NCI-H128 (cell line): ENCODE measurements around the gene SLFN11.
"Not testable (repeated sequence)": the region's sequence is repeated elsewhere in the genome, so short reads cannot be mapped to it uniquely, and the experiment has no call there.

Experiments used
- DNase-seq: peaks from one replicate; lab custom pipeline; 2025; ENCODE audit not compliant: unreplicated experiment; lab: John Stamatoyannopoulos, UW

Gene SLFN11

DNA sequence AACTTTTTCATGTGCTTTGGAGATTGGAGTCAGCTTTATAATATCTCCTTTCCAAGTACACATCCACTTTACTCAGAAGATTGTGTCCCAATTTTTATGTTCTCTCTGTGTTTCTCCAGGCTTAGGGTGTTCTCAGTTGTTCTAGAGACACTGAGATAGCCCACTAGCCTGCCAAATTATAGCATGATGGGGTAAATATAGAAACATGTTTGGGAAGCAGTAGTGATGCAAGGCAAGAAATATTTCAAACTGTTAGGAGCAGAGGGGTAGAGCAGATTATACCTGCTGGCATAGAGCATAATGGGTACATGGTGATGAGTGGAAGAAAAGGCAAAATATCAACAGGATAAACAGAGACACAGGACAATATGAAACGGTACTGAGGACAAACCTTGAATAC is 12.4 kb downstream of the SLFN11 start:
- DNase-seq: no peak

DNA sequence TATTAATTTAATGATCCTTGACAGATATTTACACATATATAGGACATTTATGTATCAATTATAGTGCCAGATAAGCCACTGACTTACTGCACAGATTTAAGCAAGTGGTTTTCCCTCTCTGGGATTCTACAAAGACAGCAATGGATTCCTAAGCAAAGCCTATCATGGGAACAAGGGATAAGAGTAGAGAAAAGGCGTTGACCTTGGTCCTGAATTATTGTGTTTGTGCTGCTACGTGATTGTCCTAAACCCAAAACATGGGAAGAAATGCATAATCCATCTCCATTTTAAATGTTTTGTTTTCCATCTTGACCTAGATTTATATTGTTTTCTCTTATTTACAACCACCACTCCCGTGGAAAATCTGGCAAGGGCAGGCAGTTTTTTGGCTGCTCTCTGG is 14.0 kb downstream of the SLFN11 start:
- no peak for DNase-seq

DNA sequence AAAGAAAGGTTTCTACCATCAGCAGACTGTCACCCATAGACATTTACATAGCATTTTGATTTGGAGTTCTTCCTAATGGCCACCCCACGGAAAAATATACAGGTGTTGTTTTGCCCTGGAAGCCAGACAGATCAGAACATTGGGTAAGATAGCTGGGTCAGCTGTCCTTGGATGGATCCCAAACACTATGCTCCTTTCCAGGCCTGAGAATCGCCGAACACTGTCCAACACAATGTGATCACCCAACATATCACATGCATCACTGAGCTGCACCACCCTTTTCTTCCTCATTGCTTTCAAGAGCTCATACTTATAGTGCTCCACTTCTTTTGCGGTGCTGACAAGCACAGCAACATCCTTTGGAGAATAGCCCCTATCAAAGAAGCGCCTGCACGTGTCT is 21.1 kb downstream of the SLFN11 start:
- no peak for DNase-seq

DNA sequence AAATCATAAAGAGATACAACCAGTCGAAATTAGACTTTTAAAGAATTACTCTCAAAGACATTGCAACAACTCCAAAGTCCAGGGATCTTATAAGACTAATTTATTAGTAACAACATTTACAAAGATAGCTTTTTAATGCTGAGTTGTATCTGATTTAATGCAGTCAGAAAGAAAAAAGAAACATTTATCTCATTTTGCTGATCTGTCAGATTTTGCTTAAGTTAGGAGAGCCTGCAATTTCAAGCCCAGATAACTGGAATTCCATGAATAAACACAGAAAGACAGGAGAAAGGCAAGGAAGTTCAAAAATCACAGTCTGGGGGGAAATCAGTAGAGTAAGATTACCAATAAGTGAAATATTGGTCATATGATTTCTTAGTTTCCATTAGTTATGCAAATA is 22.9 kb downstream of the SLFN11 start:
- DNase-seq: no peak

DNA sequence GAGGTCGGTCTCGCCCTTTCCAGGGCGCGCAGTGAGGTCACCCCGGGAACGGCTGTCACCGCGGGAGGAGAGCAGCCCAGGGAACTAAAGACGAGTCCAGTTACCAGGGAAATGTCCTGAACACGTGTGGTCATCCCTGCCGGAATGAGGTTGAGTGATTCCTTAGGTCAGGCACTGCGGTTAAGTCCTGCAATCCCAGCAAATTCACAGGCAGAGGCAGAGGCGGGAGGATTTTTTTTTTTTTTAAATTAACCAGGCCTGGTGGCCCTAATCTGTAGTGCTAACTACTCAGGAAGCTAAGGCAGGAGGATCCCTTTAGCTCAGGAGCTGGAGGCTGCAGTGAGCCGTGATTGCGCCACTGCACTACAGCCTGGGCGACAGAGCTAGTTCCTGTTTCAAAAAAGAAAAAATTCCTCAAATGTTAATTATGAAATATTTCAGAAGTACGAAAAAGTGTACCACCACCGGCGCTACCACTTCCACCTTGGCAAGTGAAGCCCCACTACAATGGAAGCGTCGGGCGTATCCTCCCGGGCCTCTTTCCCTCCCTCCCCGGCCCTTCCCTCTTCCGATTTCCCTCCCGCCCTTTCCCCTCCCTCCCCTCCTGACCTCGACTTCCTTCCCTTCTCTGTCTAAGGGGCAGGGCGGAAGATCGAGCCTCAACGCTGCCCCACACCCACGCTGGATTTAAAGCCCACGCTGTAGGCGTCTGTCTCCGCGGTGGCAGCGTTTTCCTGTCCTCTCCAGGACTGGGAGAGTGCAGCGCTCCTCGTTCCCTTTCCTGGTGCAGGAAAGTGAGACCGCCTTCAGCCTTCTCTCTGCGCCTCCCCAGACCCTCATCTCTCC is 27.3 kb downstream of the SLFN11 start:
- no peak for DNase-seq

DNA sequence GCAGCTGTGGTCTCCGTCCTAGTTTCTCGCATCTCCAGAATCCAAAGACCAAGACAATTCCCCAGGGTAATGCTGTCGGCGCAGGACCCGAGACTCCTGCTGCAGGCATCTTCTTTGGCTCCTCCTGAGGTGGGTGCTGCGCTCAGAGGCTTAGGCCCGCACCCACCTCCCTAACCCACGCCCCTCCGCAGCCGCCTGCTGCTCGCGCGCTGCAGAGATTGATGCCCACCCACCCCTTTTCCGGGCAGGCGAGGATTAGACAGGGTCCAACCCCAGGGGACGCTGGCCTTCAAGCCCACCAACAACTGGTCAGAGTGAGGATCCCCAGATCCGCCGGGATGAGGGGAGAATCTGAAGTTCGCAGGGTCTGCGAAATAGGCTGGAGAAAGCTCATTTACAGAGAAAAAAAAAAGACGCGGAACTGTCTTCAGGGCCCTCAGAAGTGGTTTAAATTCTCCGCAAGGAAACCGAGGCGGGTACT is 27.9 kb downstream of the SLFN11 start:
- DNase-seq: no peak

DNA sequence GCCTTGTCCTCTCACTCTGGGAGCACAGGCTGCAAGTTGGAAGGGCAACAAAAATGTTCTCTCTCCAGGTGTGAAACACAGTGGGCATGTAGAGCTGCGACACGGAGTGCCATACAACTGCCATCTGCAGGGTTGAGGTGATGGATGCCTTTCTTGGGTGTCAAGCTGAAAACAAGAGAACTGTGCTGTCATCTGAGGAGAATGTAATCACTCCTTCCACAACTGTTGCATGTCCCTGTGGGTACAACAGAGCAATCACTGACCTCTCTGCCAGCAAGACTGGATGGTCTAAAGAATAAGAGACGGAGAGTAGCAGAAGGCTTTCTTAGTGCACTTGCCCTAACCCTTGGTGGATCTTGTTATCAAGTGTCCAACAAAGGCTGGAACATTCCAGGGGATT is 29.2 kb downstream of the SLFN11 start:
- no peak for DNase-seq

DNA sequence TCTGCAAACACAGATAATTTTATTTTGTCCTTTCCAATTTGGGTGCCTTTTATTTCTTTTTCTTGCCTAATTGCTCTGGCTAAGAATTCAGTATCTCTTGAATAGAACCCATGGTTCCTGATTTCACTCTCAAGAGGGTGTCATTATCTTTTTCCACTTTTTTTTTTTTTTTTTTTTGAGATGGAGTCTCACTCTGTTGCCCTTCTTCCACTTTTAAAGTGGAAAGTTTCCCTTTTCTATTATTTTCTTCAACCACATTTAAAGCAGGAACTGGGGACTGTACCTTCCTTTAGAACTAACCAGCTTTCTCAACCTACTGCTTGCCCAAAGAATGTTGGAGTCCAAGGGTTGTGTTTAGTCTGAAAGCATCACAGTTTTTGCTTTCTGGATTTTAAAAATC is 31.1 kb downstream of the SLFN11 start:
- no peak for DNase-seq

DNA sequence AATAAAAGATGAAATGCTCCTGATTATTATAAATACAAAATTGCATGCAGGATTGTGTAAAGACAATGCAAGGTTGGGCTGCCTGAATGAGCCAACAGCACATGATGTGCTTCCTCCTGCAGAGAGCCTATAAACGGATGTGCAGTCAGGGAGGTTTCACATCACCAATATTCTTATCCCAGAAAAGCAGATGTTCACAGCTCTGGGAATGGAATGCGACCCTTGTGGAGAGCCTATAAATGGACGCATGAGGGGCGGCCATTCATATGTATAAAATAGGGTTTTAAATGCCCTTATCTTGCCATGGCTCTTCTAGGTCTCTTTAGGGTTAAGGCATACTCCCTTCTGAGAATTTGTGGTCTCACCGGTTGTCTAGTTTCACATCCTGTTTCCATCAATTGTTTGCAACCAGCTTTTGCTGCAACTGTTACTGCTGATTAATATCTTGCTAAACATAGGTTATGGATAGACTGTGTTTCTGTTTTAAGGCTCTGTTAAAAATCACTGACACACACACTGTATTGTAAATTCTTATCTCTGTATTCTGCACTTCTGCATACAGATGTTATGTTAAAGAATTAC is 31.9 kb downstream of the SLFN11 start:
- DNase-seq: no peak

DNA sequence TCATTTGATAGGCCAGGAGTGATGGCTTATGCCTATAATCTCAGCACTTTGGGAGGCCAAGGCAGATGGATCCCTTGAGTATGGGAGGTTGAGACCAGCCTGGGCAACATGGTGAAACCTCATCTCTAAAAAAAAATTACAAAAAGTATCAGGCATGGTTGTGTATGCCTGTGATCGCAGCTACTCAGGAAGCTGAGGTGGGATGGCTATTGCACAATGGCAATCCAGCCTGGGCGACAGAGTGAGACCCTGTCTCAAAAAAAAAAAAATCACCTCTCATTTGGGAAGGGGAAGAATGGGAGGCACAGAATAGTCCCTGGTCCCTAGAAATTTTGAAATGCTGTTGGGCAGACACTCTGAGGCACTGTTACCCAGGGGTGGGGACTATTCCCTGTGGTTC is 35.2 kb downstream of the SLFN11 start:
- DNase-seq: no peak

DNA sequence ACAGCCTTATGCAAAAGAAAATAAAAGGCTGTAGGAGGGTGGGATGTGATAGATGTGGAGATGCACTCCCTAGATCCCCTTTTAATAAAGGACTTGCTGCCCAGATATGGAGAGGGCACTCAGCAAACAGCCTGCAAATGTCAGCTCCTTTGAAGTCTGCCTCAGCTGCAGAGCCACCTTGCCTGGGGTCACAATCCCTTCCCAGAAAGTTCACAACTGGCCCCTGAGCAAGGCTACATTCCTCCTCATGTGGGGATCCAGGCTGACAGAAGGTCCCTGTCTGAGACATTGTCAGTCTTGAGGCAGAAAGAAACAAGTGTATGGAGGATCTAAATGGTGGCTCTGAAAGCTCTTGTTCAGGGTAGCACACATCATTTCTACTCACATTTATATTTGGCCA is 36.1 kb downstream of the SLFN11 start:
- DNase-seq: no peak

DNA sequence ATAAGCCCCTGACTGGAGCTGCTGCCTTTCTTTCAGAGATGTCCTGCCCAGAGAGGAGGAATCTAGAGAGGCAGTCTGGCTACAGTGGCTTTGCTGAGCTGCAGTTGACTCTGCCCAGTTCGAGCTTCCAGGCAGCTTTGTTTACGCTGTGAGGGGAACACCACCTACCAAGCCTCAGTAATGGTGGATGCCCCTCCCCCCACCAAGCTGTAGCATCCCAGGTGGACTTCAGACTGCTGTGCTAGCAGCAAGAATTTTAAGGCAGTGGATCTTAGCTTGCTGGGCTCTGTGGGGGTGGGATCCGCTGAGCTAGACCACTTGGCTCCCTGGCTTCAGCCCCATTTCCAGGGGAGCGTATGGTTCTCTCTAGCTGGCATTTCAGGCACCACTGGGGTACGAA is 39.8 kb downstream of the SLFN11 start:
- not testable (repeated sequence) for DNase-seq

DNA sequence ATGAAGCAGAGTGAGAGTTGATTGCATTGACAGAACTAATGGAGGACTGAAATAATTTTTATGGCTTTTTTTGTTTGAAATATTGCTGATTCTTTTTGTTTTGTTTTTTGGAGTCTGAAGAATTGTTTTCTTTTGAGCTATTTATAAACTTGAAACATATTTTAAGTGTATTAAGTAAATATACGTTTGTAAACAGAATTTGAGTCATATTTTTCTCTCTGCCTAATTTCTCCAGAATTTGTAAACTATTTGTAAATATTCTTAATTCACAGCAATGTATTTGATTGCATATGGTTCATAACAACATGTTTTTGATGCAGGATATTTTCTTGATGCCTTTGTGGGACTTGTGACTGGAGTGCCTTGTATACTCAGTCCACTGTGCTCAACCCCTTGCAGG is 50.7 kb downstream of the SLFN11 start:
- DNase-seq: no peak

DNA sequence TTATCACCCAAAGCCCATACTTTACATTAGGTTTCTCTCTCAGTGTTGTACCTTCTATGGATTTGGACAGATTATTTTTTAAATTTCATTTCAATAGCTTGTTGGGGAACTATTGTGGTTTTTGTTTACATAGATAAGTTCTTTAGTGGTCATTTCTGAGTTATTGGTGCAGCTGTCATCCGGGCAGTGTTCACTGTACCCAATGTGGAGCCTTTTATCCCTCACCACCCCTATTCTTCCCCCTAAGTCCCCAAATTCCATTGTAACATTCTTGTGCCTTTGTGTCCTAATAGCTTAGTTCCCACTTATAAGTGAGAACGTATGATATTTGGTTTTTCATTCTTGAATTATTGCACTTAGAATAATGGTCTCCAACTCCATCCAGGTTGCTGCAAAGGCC is 57.5 kb downstream of the SLFN11 start:
- DNase-seq: no peak

DNA sequence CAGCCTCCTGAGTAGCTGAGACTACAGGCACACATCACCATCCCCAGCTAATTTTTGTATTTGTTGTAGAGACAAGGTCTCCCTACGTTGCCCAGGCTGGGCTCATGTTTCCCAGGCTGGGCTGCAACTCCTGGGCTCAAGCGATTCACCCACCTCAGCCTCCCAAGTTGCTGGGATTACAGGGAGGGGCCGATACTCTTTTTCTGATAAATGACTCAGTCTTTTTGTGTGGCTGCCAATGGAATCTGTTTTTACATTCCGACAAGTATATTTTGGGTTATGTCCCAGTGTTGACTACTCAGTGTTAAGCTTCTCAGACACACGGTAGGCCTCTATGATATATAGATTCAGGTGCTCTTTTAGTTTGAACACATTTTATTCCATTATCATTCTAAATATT is 58.1 kb downstream of the SLFN11 start:
- no peak for DNase-seq

DNA sequence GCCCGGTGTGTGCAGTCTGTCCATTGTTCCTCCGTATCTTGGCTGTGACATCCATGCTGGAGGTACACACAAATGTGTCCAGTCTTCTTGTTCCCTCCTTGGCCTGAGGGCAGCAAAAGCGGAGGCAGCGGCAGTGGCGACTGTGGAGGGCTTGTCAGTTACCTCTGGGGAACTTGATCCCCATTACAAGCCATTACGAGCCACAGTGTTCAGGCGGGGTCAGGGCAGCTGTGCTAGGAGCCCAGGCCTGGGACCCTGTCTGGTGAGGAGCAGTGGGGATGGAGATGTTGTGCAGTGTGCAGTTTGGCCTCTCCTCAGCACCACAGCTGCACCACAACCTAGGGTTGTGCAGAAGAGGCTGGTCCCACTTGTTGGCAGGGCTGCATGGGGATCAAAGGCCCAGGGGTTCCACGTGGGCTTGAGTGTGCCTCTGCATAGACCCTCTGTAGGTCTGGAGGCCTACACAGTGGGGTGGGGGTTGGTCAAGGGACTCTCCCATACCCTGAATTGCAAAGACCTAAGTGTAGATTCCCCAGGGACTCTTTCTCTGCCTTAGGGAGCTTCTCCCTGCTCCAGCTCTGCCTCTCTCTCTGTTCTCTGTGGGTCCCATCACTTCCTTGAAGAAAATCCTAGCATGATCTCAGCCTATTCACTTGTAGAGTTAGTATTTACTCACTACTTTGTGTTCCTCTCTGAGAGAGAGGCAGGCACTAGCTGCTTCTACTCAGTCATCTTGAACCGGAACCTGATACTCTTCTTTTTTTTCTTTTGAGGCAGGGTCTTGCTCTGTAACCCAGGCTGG is 58.8 kb downstream of the SLFN11 start:
- no peak for DNase-seq

DNA sequence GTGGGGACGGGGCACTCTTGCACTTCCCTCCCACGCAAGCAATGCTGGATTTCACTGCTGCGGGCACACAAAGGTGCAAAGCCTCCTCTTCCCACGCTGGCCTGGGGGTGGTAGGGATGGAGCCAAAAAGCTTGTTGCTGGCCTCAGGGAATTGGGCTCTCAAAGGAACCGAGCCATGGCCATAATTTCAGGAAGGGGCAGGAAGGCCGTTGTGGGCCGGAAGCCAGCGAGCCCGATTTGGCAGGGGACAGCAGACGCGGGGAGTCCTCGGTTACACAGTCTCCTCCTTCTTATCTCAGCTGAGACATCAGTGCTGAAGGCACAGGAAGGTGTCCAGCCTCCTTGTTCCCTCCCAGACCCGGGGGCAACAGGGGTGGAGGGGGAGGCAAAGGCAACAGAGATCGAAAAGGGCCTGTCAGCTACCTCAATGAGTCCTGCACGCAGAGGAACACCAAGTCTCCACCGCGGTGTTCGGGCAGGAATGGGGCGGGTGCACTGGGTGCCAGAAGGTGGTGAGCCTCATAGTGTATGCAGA is 59.5 kb downstream of the SLFN11 start:
- no peak for DNase-seq

DNA sequence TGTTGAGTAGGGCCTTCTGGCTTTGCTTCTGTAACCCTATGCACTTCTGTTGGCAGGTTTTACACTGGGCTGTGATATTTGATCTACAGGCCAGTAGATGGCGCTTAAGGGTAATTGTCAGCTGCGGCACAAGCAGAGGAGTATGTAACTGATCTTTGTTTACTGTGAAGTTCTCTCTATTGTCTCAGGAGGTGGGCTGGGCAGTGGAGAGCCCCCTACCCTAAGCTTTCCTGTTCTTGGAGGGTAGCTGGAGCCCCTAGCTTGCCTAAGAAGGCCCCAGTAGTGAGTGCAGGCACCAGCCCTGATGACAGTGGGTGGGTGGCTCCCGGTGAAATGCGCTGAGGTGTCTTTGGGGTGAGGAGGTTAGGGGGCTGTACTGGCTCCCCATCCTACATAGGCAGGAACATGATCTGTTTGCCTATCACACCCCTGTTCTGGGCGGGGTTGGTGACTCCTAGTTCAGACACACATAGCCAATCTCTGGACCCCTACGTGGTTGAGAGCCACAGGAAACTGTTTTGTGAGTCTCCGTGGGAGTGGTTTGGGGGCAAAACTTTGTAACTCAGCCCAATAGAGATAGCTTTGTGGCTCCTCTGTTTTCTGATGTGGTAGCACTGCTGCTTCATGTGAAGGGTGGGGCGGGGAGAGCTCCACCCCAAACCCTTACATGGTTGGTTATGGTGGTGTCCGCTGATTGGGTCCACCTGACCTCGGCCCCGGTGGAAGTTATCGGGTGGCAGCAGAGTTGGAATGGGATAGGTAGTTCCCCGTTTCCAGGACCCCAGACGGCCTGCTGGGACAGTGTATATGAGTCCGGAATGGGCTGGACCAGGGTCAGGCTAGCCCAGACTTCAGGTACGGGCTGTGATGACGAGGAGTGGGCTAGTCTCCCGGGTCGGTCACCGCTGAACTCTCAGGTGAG is 60.4 kb downstream of the SLFN11 start:
- no peak for DNase-seq

DNA sequence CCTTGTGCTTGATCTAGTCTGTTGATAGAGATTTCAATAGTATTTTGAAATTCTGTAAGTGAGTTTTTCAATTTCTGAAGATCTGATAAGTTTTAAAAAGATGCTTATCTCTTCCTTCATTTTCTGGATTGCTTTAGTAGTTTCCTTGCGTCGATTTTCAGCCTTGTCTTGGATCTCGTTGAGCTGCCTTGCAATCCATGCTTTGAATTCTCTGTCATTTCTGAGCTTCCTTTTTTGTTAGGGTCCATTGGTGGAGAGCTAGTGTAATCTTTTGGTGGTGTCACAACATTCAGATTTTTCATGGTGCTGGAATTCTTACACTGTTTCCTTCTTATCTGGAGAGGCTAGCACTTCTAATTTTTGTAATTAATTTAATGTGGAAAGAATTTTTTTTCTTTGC is 61.1 kb downstream of the SLFN11 start:
- no peak for DNase-seq

DNA sequence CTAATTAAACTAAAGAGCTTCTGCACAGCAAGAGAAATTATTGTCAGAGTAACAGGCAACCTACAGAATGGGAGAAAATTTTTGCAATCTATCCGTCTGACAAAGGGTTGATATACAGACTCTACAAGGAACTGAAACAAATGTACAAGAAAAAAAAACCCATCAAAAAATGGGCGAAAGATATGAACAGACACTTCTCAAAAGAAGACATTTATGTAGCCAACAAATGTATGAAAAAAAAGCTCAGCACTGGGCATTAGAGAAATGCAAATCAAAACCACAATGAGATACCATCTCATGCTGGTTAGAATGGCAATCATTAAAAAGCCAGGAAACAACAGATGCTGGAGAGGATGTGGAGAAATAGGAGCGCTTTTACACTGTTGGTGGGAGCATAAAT is 64.1 kb downstream of the SLFN11 start:
- DNase-seq: not testable (repeated sequence)
